Measurements from ENCODE around the gene ZNF862.

ZNF862 gene

GRCh38 chr7:149854611-149855360, 16.6 kb downstream of the ZNF862 start:
- Histone ChIP-seq H3K4me3 (ENCODE audit: low read depth in 1 of 5, low read length in 5 of 5) (no peak overlapping the region), H3K27me3 (ENCODE audit: control insufficient read depth in 5 of 5, insufficient read depth in 4 of 5, low read length in 5 of 5) (no peaks in the 10 kb centered on the region), H3K9me3 (ENCODE audit: control insufficient read depth in 5 of 5, low read length in 5 of 5) (no peaks in the 10 kb centered on the region), H3K9ac (ENCODE audit: low read length in 5 of 5) (no peak overlapping the region), H3K27ac (ENCODE audit: low read depth, low read length) (no peak overlapping the region), H3K4me1 (ENCODE audit: control insufficient read depth in 5 of 5, insufficient read depth in 5 of 5, low read length in 5 of 5) (peaks cover 0 to 8% (median 4%) of the 10 kb centered on the region in 5 donors), H3K36me3 (ENCODE audit: control insufficient read depth in 5 of 5, insufficient read depth in 5 of 5, low read length in 5 of 5) (peaks cover under 1 to 26% (median 20%) of the 10 kb centered on the region in 5 donors)

DNA sequence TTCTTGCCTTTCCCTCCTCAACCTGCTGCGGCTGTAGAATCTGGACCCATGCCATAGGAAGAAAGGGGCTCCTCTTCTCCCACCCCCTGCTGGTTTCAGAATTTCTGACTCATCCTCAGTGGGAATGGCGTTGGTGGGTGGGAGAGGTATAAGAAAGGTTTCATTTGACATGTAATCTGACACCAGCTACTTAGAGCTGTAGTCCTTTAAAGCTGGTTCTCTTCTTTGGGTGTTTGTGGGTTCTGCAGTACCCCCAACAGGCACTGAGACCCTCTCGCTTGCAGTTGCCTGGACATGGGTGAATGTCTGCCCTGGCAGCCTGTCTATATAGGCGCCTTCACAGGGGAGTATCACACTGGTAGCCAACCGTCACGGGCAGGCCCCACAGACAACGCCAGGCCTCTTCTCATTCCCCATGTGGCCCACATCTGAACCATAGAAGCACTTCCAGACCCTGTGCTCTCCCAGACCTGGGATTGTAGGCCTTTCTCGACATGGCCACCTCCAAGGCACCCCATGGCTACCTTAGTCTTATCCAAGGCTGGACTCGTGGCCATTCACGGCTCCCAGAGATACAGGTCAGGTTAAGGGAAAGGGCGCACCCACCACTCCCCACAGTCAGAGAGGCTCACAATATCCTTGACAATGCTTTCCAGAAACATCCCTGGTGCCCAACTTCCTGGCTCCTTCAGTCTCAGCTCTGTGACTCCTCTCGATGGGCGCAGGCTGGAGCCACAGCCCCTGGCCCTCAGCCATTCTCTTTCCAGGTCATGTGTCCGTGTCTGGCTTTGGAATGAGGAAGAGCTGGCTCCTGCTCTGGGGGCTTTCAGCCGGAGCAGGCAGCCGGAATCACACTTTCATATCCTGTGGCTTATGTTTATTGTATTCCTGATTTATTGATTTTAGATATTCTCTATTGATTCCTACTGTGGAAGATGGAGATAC, 17.5 kb downstream of the ZNF862 start:
- H3K9ac ChIP-seq (ENCODE audit: low read length in 5 of 5), result no peak overlapping the region
- H3K9me3 ChIP-seq (ENCODE audit: control insufficient read depth in 5 of 5, low read length in 5 of 5), result no peaks in the 10 kb centered on the region
- H3K4me3 ChIP-seq (ENCODE audit: low read depth in 1 of 5, low read length in 5 of 5), result no peak overlapping the region
- H3K27me3 ChIP-seq (ENCODE audit: control insufficient read depth in 5 of 5, insufficient read depth in 4 of 5, low read length in 5 of 5), result no peaks in the 10 kb centered on the region
- H3K27ac ChIP-seq (ENCODE audit: low read depth, low read length), result no peak overlapping the region
- peaks cover 0 to 8% (median 4%) of the 10 kb centered on the region in 5 donors for H3K4me1 ChIP-seq (ENCODE audit: control insufficient read depth in 5 of 5, insufficient read depth in 5 of 5, low read length in 5 of 5)
- peaks cover 2 to 30% (median 25%) of the 10 kb centered on the region in 5 donors for H3K36me3 ChIP-seq (ENCODE audit: control insufficient read depth in 5 of 5, insufficient read depth in 5 of 5, low read length in 5 of 5)

DNA sequence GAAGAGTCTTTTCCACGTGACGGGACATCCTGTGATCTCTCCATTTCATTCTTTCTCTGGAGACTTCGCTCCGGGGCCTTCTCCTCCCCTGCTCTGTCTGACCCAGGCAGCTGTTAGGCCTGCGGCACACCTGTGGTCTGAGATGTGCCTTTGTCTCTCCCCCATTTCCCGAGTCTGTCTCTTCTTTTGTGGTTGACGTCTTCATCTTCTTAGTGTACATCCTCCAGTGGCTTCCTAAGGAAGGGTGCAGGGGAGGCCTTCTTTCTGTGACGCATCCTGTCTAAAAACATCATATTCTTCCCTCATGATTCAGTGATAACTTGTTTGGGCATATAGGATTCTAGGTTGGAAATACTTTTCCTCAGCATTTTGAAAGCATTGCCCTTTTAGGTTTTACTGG, 18.4 kb downstream of the ZNF862 start:
- Histone ChIP-seq H3K4me1 (ENCODE audit: control insufficient read depth in 5 of 5, insufficient read depth in 5 of 5, low read length in 5 of 5) (peaks cover 0 to 8% (median 4%) of the 10 kb centered on the region in 5 donors), H3K36me3 (ENCODE audit: control insufficient read depth in 5 of 5, insufficient read depth in 5 of 5, low read length in 5 of 5) (peaks cover 2 to 40% (median 34%) of the 10 kb centered on the region in 5 donors)

DNA sequence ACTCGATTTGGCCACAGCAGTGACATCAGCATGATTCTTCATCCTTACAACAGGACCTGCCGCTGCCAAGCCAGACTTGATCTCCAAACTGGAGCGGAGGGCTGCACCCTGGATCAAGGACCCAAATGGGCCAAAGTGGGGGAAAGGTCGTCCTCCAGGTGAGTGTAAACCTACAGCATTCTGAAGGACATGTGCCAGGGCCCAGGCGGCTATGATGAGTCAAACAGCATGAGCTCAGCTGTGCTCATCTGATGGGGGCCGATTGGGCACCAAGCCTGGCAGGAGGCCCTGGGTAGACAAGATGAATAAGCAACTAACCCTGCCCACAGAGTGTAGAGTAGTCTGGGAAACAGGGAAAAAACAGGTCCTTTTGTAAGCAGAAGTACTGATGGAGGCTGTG, 21.2 kb downstream of the ZNF862 start:
- peaks cover 0 to 8% (median 4%) of the 10 kb centered on the region in 5 donors for H3K4me1 ChIP-seq (ENCODE audit: control insufficient read depth in 5 of 5, insufficient read depth in 5 of 5, low read length in 5 of 5)
- no peak overlapping the region for H3K4me3 ChIP-seq (ENCODE audit: low read depth in 1 of 5, low read length in 5 of 5)
- H3K36me3 ChIP-seq (ENCODE audit: control insufficient read depth in 5 of 5, insufficient read depth in 5 of 5, low read length in 5 of 5), result peaks cover 2 to 57% (median 52%) of the 10 kb centered on the region in 5 donors
- H3K27ac ChIP-seq (ENCODE audit: low read depth, low read length), result no peak overlapping the region
- H3K9me3 ChIP-seq (ENCODE audit: control insufficient read depth in 5 of 5, low read length in 5 of 5), result no peaks in the 10 kb centered on the region
- no peak overlapping the region for H3K9ac ChIP-seq (ENCODE audit: low read length in 5 of 5)
- H3K27me3 ChIP-seq (ENCODE audit: control insufficient read depth in 5 of 5, insufficient read depth in 4 of 5, low read length in 5 of 5), result no peaks in the 10 kb centered on the region

More for the DNA sequence above, 18.4 kb downstream of the ZNF862 start:
- H3K9me3 ChIP-seq (ENCODE audit: control insufficient read depth in 5 of 5, low read length in 5 of 5), result no peaks in the 10 kb centered on the region
- no peak overlapping the region for H3K4me3 ChIP-seq (ENCODE audit: low read depth in 1 of 5, low read length in 5 of 5)
- no peaks in the 10 kb centered on the region for H3K27me3 ChIP-seq (ENCODE audit: control insufficient read depth in 5 of 5, insufficient read depth in 4 of 5, low read length in 5 of 5)
- H3K9ac ChIP-seq (ENCODE audit: low read length in 5 of 5), result no peak overlapping the region
- H3K27ac ChIP-seq (ENCODE audit: low read depth, low read length), result no peak overlapping the region

GRCh38 chr7:149859876-149860275, 21.7 kb downstream of the ZNF862 start:
- Histone ChIP-seq H3K4me1 (ENCODE audit: control insufficient read depth in 5 of 5, insufficient read depth in 5 of 5, low read length in 5 of 5) (peaks cover 0 to 4% (median 0%) of the 10 kb centered on the region in 5 donors), H3K9ac (ENCODE audit: low read length in 5 of 5) (no peak overlapping the region), H3K27ac (ENCODE audit: low read depth, low read length) (no peak overlapping the region), H3K9me3 (ENCODE audit: control insufficient read depth in 5 of 5, low read length in 5 of 5) (no peaks in the 10 kb centered on the region), H3K27me3 (ENCODE audit: control insufficient read depth in 5 of 5, insufficient read depth in 4 of 5, low read length in 5 of 5) (no peaks in the 10 kb centered on the region), H3K36me3 (ENCODE audit: control insufficient read depth in 5 of 5, insufficient read depth in 5 of 5, low read length in 5 of 5) (peaks cover 2 to 63% (median 57%) of the 10 kb centered on the region in 5 donors), H3K4me3 (ENCODE audit: low read depth in 1 of 5, low read length in 5 of 5) (no peak overlapping the region)

DNA sequence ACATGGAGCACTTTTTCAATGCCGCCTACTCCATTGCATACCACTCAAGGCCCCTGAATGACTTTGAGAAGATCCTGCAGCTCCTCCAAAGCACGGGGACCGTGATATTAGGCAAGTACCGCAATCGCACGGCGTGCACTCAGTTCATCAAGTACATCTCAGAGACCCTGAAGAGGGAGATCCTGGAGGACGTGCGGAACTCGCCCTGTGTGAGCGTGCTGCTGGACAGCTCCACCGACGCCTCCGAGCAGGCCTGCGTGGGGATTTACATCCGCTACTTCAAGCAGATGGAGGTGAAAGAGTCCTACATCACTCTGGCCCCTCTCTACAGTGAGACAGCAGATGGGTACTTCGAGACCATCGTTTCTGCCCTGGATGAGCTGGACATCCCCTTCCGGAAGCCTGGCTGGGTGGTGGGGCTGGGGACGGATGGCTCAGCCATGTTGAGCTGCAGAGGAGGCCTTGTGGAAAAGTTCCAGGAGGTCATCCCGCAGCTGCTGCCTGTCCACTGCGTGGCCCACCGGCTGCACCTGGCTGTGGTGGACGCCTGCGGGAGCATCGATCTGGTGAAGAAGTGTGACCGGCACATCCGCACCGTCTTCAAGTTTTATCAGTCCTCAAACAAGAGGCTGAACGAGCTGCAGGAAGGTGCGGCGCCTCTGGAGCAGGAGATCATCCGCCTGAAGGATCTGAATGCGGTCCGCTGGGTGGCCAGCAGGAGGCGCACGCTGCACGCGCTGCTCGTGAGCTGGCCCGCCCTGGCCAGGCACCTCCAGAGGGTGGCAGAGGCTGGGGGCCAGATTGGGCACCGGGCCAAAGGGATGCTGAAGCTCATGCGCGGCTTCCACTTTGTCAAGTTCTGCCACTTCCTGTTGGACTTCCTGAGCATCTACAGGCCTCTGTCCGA, 22.9 kb downstream of the ZNF862 start:
- no peak overlapping the region for H3K4me3 ChIP-seq (ENCODE audit: low read depth in 1 of 5, low read length in 5 of 5)
- H3K27ac ChIP-seq (ENCODE audit: low read depth, low read length), result no peak overlapping the region
- H3K36me3 ChIP-seq (ENCODE audit: control insufficient read depth in 5 of 5, insufficient read depth in 5 of 5, low read length in 5 of 5), result peaks cover 2 to 72% (median 64%) of the 10 kb centered on the region in 5 donors
- no peaks in the 10 kb centered on the region for H3K27me3 ChIP-seq (ENCODE audit: control insufficient read depth in 5 of 5, insufficient read depth in 4 of 5, low read length in 5 of 5)
- H3K9ac ChIP-seq (ENCODE audit: low read length in 5 of 5), result no peak overlapping the region
- H3K4me1 ChIP-seq (ENCODE audit: control insufficient read depth in 5 of 5, insufficient read depth in 5 of 5, low read length in 5 of 5), result no peaks in the 10 kb centered on the region
- no peaks in the 10 kb centered on the region for H3K9me3 ChIP-seq (ENCODE audit: control insufficient read depth in 5 of 5, low read length in 5 of 5)

GRCh38 chr7:149861728-149862045, 23.5 kb downstream of the ZNF862 start:
- no peak overlapping the region for H3K4me3 ChIP-seq (ENCODE audit: low read depth in 1 of 5, low read length in 5 of 5)
- H3K9ac ChIP-seq (ENCODE audit: low read length in 5 of 5), result no peak overlapping the region
- no peaks in the 10 kb centered on the region for H3K27me3 ChIP-seq (ENCODE audit: control insufficient read depth in 5 of 5, insufficient read depth in 4 of 5, low read length in 5 of 5)
- no peak overlapping the region for H3K27ac ChIP-seq (ENCODE audit: low read depth, low read length)
- H3K4me1 ChIP-seq (ENCODE audit: control insufficient read depth in 5 of 5, insufficient read depth in 5 of 5, low read length in 5 of 5), result no peaks in the 10 kb centered on the region
- no peaks in the 10 kb centered on the region for H3K9me3 ChIP-seq (ENCODE audit: control insufficient read depth in 5 of 5, low read length in 5 of 5)
- peaks cover 2 to 73% (median 68%) of the 10 kb centered on the region in 5 donors for H3K36me3 ChIP-seq (ENCODE audit: control insufficient read depth in 5 of 5, insufficient read depth in 5 of 5, low read length in 5 of 5)

DNA sequence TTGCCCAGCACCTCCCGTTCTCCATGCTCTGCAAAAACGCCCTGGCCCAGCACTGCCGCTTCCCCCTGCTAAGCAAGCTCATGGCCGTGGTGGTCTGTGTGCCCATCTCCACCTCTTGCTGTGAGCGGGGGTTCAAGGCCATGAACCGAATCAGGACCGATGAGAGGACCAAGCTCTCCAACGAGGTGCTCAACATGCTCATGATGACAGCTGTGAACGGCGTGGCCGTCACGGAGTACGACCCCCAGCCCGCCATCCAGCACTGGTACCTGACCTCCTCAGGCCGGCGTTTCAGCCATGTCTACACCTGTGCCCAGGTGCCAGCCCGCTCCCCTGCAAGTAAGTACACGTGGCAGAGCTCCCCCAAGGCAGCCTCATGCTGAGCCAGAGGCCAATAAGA, 24.0 kb downstream of the ZNF862 start:
- Histone ChIP-seq H3K27me3 (ENCODE audit: control insufficient read depth in 5 of 5, insufficient read depth in 4 of 5, low read length in 5 of 5) (no peaks in the 10 kb centered on the region), H3K4me1 (ENCODE audit: control insufficient read depth in 5 of 5, insufficient read depth in 5 of 5, low read length in 5 of 5) (peaks cover 0 to 3% (median 0%) of the 10 kb centered on the region in 5 donors), H3K9me3 (ENCODE audit: control insufficient read depth in 5 of 5, low read length in 5 of 5) (no peaks in the 10 kb centered on the region), H3K36me3 (ENCODE audit: control insufficient read depth in 5 of 5, insufficient read depth in 5 of 5, low read length in 5 of 5) (peaks cover 2 to 73% (median 68%) of the 10 kb centered on the region in 5 donors), H3K9ac (ENCODE audit: low read length in 5 of 5) (no peak overlapping the region), H3K27ac (ENCODE audit: low read depth, low read length) (no peak overlapping the region), H3K4me3 (ENCODE audit: low read depth in 1 of 5, low read length in 5 of 5) (no peak overlapping the region)

DNA sequence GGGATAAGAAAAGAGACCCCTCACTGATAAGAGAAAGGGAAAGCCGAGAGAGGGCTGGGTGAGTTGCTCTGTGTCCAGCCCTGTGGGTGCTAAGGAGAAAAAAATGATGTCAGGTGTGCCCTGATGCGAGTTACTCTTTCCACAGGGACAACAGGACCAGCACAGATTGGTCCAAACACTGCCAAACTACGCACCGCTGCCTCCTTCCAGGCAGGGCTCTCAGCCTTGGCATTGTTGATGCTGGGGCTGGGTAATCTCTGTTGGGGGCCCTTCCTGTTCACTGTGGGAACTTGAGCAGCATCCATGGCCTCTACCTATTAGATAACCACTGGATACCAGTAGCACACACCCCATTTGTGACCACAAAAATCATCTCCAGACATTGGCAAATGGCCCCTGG, 25.3 kb downstream of the ZNF862 start:
- no peak overlapping the region for H3K9ac ChIP-seq (ENCODE audit: low read length in 5 of 5)
- peaks cover 2 to 72% (median 68%) of the 10 kb centered on the region in 5 donors for H3K36me3 ChIP-seq (ENCODE audit: control insufficient read depth in 5 of 5, insufficient read depth in 5 of 5, low read length in 5 of 5)
- H3K9me3 ChIP-seq (ENCODE audit: control insufficient read depth in 5 of 5, low read length in 5 of 5), result no peaks in the 10 kb centered on the region
- peaks cover 0 to 17% (median 9%) of the 10 kb centered on the region in 5 donors for H3K4me1 ChIP-seq (ENCODE audit: control insufficient read depth in 5 of 5, insufficient read depth in 5 of 5, low read length in 5 of 5)
- no peak overlapping the region for H3K27ac ChIP-seq (ENCODE audit: low read depth, low read length)
- H3K27me3 ChIP-seq (ENCODE audit: control insufficient read depth in 5 of 5, insufficient read depth in 4 of 5, low read length in 5 of 5), result no peaks in the 10 kb centered on the region
- no peak overlapping the region for H3K4me3 ChIP-seq (ENCODE audit: low read depth in 1 of 5, low read length in 5 of 5)

Data from subcutaneous abdominal adipose tissue (tissue), 5 donors.